ENCODE measurements around the gene CMTR1. TPM values are rescaled to one million over a fixed set of nuclear protein-coding genes. Genes with fewer than 3 reads are reported as not detected.

The CMTR1 gene
- total RNA-seq, 1 experiment from 2014 or later: 22.6 TPM

Other genes starting within 250 kb of the CMTR1 start
- 5.1 and 6.8 TPM in 2 replicates for gene TBC1D22B, start 175.4 kb upstream of the CMTR1 start, total RNA-seq (2014; rRNA removed; shearing (Covaris generic))
- 1.1 and 1.6 TPM in 2 replicates for gene TMEM217, start 175.1 kb upstream of the CMTR1 start, total RNA-seq (2014; rRNA removed; shearing (Covaris generic))
- 31.3 and 37.8 TPM in 2 replicates for gene RNF8, start 79.2 kb upstream of the CMTR1 start, total RNA-seq (2014; rRNA removed; shearing (Covaris generic))
- gene CCDC167, start 66.7 kb downstream of the CMTR1 start, total RNA-seq (2014; rRNA removed; shearing (Covaris generic)): 44.2 and 53.5 TPM in 2 replicates

All from H4 (cell line).